ENCODE measurements around the gene CH25H.
A peak's percentile ranks its signal among the peaks of the same experiment; 100 is the strongest.

DNA sequence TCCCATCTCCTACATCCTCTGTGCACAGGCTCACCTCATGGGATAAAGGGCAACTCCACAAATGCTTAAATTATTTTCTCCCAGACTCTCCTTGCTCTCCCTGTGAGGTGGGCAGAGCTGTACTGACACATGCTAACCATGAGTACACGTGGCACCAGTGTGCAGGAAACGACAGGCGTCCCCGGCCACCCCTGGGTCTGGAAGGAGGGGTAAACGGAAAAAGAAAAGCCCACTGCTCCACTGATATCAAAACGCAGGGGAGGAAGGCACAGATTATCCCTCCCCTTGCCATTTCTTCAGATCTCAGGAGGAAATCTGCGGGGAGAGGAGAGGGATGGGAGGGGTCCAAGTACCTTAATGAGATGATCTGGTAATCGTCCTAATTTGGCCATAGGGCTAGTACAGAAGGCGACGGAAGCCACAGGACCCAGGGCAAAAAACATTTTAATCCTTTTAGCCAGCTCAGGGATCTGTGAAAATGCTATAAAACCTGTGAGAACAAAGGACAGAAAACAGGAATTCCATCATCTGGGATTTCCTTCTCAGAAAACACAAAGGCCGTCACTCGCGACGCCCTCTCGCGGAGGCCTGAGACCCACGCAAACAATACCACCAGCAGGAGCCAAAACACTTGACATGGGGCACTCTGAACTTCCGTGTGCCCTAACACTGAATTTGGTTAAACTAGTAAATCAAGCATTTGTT, 17.8 kb upstream of the CH25H start:
- TF ChIP-seq, protein P1, sequence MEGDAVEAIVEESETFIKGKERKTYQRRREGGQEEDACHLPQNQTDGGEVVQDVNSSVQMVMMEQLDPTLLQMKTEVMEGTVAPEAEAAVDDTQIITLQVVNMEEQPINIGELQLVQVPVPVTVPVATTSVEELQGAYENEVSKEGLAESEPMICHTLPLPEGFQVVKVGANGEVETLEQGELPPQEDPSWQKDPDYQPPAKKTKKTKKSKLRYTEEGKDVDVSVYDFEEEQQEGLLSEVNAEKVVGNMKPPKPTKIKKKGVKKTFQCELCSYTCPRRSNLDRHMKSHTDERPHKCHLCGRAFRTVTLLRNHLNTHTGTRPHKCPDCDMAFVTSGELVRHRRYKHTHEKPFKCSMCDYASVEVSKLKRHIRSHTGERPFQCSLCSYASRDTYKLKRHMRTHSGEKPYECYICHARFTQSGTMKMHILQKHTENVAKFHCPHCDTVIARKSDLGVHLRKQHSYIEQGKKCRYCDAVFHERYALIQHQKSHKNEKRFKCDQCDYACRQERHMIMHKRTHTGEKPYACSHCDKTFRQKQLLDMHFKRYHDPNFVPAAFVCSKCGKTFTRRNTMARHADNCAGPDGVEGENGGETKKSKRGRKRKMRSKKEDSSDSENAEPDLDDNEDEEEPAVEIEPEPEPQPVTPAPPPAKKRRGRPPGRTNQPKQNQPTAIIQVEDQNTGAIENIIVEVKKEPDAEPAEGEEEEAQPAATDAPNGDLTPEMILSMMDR (IDR thresholded peaks at IDR 0.05): peak; percentile 44
- TF ChIP-seq EZH2 (IDR thresholded peaks at IDR 0.05): no peak
- no peak for TF ChIP-seq EZH2phosphoT487 (IDR thresholded peaks at IDR 0.05)

Measured in neural progenitor cell (in vitro differentiated cells).